COLO668 (cell line): ENCODE results near the gene THNSL1.

Experiments
- DNase-seq: peaks from one replicate; lab custom pipeline; 2025; ENCODE audit not compliant: unreplicated experiment; lab: John Stamatoyannopoulos, UW

Gene THNSL1

GRCh38 chr10:25050402-25050801 lies 34.0 kb downstream of the THNSL1 start:
- DNase-seq = no peak

GRCh38 chr10:25052012-25052411 lies 35.6 kb downstream of the THNSL1 start:
- no peak for DNase-seq

- DNase-seq = no peak
Observed at GRCh38 chr10:25056726-25057125, 40.3 kb downstream of the THNSL1 start.

- DNase-seq = no peak
Observed at GRCh38 chr10:25057886-25058285, 41.5 kb downstream of the THNSL1 start.

- no peak for DNase-seq
Observed at GRCh38 chr10:25059990-25060389, 43.6 kb downstream of the THNSL1 start.

GRCh38 chr10:25061125-25061524 lies 44.7 kb downstream of the THNSL1 start:
- DNase-seq = no peak

GRCh38 chr10:25061711-25062449 lies 45.5 kb downstream of the THNSL1 start:
- no peak for DNase-seq

- DNase-seq = no peak
Observed at GRCh38 chr10:25063157-25063556, 46.7 kb downstream of the THNSL1 start.

GRCh38 chr10:25063644-25064043 lies 47.2 kb downstream of the THNSL1 start:
- no peak for DNase-seq

GRCh38 chr10:25064401-25064800 lies 48.0 kb downstream of the THNSL1 start:
- no peak for DNase-seq

- DNase-seq = no peak
Observed at GRCh38 chr10:25065761-25066476, 49.5 kb downstream of the THNSL1 start.

- no peak for DNase-seq
Observed at GRCh38 chr10:25068152-25069058, 52.0 kb downstream of the THNSL1 start.

- no peak for DNase-seq
Observed at GRCh38 chr10:25071227-25071626, 54.8 kb downstream of the THNSL1 start.

GRCh38 chr10:25072786-25073185 lies 56.4 kb downstream of the THNSL1 start:
- DNase-seq = no peak

- no peak for DNase-seq
Observed at GRCh38 chr10:25075825-25076224, 59.4 kb downstream of the THNSL1 start.
